BE2C (cell line): ENCODE results near the gene RANBP17.

Experiments
- DNase-seq: peaks from one replicate; pipeline ENCODE4 v3.0.0-alpha.2; 2020
- H3K27me3 ChIP-seq: fragments of 250-450 bp; sonication (Bioruptor Pico); 2 replicates; pipeline ENCODE4 v1.5.1; 2020; ENCODE audit warnings: mild to moderate bottlenecking
- H3K36me3 ChIP-seq: fragments of 250-450 bp; sonication (Bioruptor Pico); 2 replicates; pipeline ENCODE4 v1.5.1; 2020; ENCODE audit warnings: mild to moderate bottlenecking
- H3K4me1 ChIP-seq: fragments of 250-450 bp; sonication (Bioruptor Pico); 2 replicates; pipeline ENCODE4 v1.5.1; 2020
- H3K4me3 ChIP-seq: 2 replicates; pipeline ENCODE4 v1.5.1; 2011; ENCODE audit warnings: low read depth, low read length
- H3K9me3 ChIP-seq: fragments of 250-450 bp; sonication (Bioruptor Pico); 2 replicates; pipeline ENCODE4 v1.5.1; 2020
- CTCF ChIP-seq: IDR thresholded peaks from 2 replicates; pipeline ENCODE4 v1.5.1; 2012; ENCODE audit warnings: mild to moderate bottlenecking, low read depth, low read length

RANBP17 gene

DNA sequence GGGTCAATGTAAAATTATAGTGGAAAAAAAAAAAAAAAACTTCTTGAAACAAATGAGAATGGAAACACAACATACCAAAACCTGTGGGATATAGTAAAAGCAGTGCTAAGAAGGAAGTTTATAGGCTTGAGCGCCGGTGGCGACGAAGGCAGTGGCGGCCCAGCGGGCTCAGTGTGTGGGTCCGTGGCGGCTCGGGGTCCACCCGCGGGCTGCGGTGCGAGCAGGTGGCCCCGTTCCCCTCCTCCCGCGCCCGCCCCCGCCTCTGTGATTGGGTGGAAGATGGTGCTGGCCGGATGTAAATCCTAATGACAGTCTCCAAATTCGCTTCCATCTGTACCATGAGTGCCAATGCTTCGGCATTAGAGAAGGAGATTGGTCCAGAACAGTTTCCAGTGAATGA lies 389.7 kb downstream of the RANBP17 start:
- no peak for DNase-seq
- Histone ChIP-seq H3K4me1 (no peaks in the 10 kb centered on the region), H3K36me3 (peaks cover 23% of the 10 kb centered on the region), H3K4me3 (no peak overlapping the region), H3K27me3 (no peaks in the 10 kb centered on the region), H3K9me3 (no peaks in the 10 kb centered on the region)
- no peak for TF ChIP-seq CTCF

DNA sequence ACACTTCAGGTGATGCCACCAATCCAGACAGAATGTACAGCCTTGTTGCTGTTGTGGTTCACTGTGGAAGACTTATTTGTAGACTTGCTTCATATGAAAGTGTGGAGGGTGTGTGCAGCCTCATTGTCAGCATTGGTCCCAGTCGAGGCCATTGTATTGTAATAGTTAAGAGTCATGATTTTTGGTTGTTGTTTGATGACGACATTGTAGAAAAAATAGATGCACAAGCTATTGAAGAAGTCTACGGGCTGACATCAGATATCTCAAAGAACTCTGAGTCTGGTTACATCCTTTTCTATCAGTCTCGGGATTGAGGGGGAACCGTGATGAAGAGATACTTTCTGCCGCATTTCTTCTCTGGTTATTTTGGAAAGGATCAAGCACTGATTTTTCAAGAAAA lies 390.9 kb downstream of the RANBP17 start:
- Histone ChIP-seq H3K4me3 (no peak overlapping the region), H3K4me1 (no peaks in the 10 kb centered on the region), H3K27me3 (no peaks in the 10 kb centered on the region), H3K36me3 (peaks cover 13% of the 10 kb centered on the region), H3K9me3 (no peaks in the 10 kb centered on the region)
- no peak for DNase-seq
- no peak for TF ChIP-seq CTCF

DNA sequence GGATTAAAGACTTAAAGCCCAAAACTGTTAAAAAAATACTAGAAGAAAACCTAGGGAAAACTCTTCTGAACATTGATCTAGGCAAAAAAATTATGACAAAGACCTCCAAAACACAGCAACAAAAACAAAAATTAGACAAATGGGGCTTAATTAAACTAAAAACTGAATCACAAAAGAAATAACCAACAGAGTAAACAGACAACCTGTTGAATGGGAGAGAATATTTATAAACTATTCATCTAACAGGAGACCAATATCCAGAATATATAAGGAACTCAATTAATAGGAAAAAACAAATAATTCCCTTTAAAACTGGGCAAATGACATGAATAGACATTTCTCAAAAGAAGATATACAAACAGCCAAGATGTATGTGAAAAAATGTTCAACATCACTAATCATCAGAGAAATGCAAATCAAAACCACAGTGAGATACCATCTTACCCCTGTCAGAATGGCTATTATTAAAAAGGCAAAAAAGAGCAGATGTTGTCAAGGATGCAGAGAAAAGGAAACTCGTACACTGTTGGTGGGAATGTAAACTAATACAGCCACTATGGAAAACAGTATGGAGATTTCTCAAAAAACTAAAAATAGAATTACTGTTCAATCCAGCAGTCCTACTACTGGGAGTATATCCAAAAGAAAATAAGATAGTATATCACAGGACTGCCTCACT lies 397.1 kb downstream of the RANBP17 start:
- no peak for TF ChIP-seq CTCF
- H3K27me3 ChIP-seq: no peaks in the 10 kb centered on the region
- H3K9me3 ChIP-seq: no peaks in the 10 kb centered on the region
- H3K4me1 ChIP-seq: no peaks in the 10 kb centered on the region; the same call in 1 of the 2 replicates
- 0 out of 2 replicates have a peak, but pooled peaks cover 3% of the 10 kb centered on the region for H3K36me3 ChIP-seq
- DNase-seq: no peak
- H3K4me3 ChIP-seq: no peak overlapping the region

DNA sequence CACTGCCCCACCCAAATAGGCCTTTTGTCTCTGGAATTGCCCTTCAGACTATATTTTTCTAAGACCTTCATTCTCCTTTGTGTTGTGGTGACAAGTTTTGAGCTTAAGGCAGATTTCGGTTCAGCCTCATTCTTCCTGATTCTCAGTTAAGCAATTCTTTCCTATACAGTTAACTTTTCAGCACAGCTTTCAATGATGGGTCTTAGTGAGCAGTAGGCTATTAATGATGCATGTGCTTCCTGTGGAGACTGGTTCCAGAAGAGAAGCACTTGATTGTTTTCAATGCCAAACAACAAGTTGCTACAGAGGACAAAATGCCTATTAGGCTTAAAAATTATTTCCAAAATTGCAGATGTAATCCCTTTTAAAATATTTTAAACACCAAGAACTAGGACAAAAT lies 399.5 kb downstream of the RANBP17 start:
- Histone ChIP-seq H3K4me3 (no peak overlapping the region), H3K27me3 (no peaks in the 10 kb centered on the region), H3K4me1 (no peaks in the 10 kb centered on the region; the same call in 1 of the 2 replicates), H3K9me3 (no peaks in the 10 kb centered on the region), H3K36me3 (0 out of 2 replicates have a peak, but pooled peaks cover 3% of the 10 kb centered on the region)
- no peak for DNase-seq
- TF ChIP-seq CTCF: no peak

DNA sequence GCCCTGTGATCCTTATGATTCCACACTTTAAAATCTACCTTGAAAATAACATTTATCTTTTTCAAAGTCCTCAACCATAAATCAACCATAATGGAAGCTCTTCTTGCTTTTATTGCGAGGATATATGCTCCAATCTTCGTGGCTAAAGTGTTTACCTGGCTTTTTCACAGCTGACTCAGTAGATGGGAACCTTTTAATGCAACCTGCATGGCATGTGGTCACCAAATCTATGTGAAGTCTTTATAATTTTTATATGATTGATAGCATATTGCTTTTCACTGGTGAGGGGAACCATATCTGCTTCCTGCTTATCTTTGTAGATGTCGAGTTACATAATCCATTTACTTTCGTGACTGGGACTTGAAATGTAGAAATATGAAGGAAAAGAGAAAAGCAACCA lies 400.1 kb downstream of the RANBP17 start:
- no peak for TF ChIP-seq CTCF
- Histone ChIP-seq H3K27me3 (no peaks in the 10 kb centered on the region), H3K4me3 (no peak overlapping the region), H3K36me3 (0 out of 2 replicates have a peak, but pooled peaks cover 3% of the 10 kb centered on the region), H3K4me1 (no peaks in the 10 kb centered on the region; the same call in 1 of the 2 replicates), H3K9me3 (no peaks in the 10 kb centered on the region)
- no peak for DNase-seq

GRCh38 chr5:171263181-171263580 lies 401.4 kb downstream of the RANBP17 start:
- peaks cover 3% of the 10 kb centered on the region; the same call in 1 of the 2 replicates for H3K36me3 ChIP-seq

More at GRCh38 chr5:171263181-171263580, 401.4 kb downstream of the RANBP17 start:
- Histone ChIP-seq H3K9me3 (no peaks in the 10 kb centered on the region), H3K27me3 (no peaks in the 10 kb centered on the region), H3K4me3 (no peak overlapping the region), H3K4me1 (no peaks in the 10 kb centered on the region; the same call in 1 of the 2 replicates)
- DNase-seq: no peak
- no peak for TF ChIP-seq CTCF
